Activated CD4-positive, alpha-beta T cell treated with anti-CD3 and anti-CD28 coated beads for 24 hours (primary cell): ENCODE data around the gene SOCS3.

Experiments
- DNase-seq, 2 donors: peaks; one replicate each; pipeline ENCODE4 v3.0.0-alpha.2; 2020; ENCODE audit warnings: low read depth in 2 of 2

SOCS3 gene

GRCh38 chr17:78390241-78391050 is 30.6 kb upstream of the SOCS3 start:
- DNase-seq, result no peak

DNA sequence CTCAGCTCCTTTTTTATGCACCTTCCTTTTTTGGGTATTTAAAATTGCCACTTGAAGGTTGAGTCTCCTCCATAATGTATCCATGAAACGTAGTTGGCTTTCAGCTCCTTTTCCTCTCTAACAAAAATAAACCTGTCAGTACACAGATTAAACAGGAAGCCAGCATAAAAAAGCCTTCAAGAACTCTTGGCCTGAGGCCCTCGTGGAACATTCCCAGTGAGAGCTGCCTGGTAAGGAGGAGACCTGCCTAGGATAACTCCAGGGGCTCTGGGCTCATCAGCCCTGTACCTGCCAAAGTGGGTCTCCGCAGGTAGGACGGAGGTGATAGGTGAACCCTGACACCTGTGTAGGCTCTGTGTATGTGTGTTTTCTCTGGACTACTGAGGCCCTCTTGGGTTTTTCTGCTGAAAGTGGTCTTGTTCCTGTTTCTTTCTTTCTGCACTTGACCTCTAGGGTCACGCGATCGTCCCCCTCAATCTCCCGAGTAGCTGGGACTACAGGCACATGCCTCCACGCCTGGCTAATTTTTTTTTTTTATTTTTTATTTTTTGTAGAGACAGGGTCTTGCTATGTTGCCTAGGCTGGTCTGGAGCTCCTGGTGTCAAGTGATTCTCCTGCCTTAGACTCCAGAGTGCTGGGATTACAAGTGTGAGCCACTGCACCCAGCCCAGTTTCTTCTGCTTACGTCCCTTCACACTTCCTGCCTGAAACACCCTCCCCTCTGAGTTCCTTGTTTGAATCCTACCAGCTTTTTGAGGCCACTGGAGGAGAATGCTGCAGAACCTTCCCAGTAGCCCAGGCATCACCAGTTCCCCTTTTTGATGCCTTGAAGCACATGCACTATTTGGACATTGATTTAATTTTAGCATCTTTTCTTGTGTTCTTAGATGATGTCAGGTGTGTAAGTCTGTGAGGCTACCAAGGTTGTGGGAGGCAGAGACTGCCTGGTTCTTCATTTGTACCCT is 28.4 kb upstream of the SOCS3 start:
- DNase-seq, result no peak

DNA sequence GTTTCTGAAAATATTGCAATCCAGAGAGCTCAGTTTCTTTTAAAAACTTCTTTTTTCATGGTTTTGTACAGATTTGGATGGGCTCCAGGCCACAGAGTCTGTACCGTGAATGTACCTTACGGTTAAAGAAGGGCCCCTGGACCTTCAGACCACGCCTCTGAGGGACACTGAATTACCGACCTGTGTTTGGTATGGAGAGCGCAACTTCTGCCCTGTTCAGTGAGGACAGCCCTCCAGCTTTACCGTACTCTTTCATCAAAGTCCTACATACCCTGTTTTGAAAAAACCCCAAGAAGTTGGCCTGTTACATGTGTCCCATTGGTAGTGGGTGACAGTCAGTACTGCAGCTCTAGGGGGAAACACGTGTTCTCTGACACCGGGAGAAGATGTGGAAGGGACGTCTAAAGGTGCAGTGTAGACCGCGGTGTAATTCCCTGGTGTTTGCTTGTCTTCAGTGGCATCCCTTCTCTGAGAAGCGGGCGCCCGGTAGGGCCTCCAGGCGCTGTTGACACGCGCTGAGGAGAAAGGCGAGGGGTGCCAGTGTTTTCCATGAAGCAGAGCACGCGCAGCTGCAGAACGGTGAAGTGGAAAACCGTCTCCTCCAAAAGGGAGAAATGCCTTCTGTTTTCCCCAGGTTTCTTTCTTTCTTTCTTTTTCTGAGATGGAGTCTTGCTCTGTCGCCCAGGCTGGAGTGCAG is 24.8 kb upstream of the SOCS3 start:
- DNase-seq, result no peak

DNA sequence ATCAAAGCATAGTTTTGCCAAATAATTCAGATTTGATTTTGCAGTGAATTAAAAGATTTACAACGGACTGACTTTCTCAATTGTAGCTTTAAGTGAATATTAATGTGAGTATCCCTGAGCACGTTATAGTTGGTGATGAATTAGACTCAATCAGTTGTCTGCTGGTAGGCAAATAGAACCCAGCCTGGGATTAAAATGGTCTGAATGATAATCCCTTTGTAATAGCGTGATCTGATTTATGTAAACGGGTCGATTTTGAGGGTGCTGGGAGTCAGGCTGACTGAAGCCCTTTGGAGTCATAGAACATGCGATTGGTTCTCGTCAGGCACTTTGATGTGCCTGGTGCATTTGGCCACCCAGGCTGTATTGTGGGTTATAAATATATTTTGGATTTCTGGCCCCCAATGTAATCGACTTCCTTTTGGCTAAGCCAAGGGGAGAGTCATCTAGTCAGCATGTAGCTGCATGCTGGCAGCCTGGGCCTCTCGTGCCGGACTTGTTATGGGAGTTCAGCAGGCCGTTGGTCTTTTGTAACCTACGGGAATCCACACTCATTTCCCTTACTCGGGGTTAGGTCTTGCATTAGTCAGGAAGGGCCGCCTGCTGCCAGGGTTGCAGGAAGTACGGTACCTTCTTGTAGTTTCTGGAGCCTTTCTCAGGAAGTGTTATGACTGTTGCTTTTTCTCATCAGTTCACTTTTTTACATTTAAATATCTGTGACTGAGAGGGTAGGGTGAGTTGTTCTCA is 24.0 kb upstream of the SOCS3 start:
- DNase-seq, result peak; percentile 39 to 58

DNA sequence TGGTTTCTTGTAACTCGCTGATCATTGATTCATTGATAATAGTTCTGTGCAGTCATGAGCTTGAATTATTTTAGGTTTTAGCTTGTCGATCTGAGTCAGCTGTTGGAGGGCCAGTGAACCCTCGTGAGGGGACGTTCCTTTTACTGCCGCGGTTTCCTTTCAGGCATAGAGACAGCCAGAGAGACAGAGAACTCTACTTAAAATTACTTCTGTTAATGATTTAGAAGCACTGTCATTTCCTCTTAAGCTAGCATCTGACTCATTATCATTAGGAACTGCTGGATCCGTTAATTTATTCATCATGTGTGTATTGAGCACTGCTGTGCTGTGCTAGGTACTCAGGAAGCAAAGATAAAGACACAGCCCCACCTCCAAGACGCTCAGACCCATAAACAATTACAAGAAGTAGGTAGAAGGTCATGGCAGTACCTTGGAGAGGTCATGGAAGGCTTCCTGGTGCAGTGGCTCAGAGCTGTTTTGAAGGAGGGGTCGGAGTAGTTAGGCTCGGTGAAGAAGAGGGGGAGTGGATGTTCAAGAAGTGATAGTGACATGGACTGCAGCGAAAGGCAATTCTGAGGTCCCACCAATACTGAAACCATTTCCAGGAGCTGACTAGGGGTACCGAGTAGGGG is 21.8 kb upstream of the SOCS3 start:
- no peak for DNase-seq

DNA sequence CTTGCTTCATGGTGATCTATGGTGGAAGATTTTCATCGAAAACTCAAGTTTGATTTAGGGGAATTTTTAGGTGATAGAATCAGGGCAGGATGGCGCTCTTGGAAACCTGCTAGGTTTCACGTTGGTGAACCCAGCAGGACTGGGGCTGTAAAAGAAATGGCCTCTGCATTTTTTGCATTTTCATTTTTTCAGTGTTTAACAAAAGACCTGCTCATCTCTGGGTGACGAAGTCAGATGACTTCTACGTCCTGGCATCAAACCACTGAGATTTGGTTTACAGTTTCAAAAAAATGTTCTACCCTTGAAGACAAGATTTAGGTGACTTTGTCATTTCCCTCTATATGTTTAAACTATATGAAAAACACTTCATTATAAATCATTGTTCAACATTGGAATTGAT is 20.5 kb upstream of the SOCS3 start:
- DNase-seq, result no peak

GRCh38 chr17:78379131-78379491 is 19.2 kb upstream of the SOCS3 start:
- no peak for DNase-seq

- DNase-seq, result peak; percentile 62 to 75
Measured at GRCh38 chr17:78378225-78379130, 18.6 kb upstream of the SOCS3 start, which contains the start of gene PGS1. Gene PGS1 (plus strand): TSS chr17:78378649. CDS start chr17:78378666, 17 bp downstream.

DNA sequence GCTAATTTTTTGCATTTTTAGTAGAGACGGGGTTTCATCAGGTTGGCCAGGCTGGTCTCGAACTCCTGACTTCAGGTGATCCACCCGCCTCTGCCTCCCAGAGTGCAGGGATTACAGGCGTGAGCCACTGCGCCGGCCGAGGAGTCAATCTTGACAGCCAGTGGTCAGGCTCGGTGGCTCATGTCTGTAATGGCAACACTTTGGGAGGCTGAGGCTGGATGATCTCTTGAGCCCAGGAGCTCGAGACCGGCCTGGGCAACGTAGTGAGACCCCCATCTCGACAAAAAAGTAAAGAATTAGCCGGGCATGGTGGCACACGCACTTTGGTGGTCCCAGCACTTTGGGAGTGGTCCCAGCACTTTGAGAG is 18.0 kb upstream of the SOCS3 start:
- no peak for DNase-seq

DNA sequence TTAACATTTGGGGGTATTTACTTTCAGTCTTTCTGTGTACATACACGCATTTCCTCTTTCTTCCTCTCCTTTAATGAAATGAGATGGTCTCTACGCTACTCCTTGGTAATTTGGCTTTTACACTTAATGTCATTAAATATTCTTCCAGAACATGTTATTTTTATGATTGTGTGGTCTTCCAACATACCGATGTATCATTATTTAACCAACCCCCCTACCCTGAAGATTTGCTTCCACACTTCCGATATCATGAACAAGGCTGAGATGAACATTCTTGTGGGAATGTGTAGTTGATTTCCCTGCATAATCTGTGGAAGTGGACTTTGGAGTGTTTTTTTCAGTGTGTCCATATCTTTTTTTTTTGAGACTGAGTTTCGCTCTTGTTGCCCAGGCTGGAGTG is 16.3 kb upstream of the SOCS3 start:
- DNase-seq, result no peak

DNA sequence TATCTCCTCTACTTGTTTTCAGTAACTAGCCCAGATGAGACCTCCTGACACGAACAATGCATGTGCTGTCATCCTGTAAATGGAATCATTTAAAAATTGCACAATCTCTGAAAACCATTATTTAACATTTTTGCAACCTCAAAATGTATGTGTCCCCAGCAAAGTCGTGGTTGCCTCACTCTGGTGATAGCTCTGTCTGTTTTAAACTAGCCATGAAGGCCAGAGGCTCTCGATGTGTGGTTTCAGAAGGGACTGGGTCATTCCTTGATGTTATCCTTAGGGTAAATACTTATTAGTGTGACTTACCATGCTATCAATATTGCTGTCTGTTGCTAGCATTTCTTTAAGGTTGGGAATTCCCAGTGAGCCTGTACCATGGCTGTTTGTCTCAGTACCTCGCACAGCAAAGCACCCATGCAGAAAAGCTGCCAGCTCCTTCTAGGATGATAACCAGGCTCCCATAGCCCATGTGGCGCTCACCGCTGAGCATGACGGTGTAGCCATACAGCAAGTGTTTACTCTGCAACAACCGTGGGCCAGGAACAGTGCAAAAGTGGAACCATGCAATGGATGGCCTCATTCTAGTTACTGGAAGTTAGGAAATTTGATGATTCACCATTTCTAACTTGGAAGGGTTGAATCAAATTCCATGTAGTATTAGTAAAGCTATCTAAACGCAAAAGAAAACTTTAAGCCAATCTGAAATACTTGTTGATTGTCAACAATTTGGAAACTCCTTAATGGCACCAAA is 15.7 kb upstream of the SOCS3 start:
- DNase-seq, result no peak

DNA sequence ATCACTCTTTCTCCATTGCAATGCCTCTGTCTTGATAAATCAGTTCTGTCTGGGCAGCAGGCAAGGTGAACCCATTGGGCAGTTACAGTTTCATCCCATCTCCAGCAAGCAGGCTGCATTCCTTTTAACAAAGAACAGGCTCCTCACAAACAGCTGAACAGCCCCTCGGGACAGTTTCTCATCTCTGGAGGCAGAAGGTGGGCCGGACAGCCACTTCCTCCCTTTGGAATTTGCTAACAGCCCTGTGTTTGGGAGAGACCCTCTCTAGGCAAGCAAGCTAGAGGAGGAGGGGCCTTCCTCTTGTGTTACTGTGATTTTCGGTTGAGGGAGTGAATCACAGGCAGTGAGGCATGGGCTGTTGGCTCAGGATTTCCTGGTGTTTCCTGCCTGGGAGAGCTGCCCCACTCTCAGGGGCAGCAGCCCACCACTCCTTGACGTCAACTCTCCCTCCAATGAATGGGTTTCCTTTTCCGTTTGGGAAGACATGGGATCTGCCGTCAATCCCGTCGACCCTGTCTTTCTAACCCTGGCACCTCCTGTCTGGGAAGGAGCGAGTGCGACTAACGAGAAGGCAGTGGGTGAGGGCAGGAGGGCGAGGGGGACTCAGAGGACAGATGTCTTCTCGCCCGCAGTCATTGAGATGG is 14.9 kb upstream of the SOCS3 start:
- no peak for DNase-seq

GRCh38 chr17:78374189-78374588 is 14.3 kb upstream of the SOCS3 start:
- DNase-seq, result no peak

- no peak for DNase-seq
Measured at GRCh38 chr17:78372841-78373240, 13.0 kb upstream of the SOCS3 start.

DNA sequence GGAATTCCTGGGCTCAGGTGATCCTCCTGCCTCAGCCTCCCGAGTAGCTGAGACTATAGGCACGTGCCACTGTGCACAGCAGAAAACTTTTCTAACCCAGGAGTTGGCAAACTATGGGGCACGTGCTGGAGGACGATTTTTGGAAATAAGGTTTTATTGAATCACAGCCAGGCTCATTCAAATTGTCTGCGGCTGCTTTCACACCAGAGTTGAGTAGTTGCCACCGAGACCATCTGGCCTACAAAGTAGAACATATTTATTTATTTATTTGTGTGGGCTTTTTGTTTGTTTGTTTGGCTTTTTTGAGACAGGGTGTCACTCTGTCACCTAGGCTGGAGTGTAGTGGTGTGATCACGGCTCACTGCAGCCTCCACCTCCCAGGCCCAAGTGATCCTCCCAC is 11.2 kb upstream of the SOCS3 start:
- DNase-seq, result no peak

DNA sequence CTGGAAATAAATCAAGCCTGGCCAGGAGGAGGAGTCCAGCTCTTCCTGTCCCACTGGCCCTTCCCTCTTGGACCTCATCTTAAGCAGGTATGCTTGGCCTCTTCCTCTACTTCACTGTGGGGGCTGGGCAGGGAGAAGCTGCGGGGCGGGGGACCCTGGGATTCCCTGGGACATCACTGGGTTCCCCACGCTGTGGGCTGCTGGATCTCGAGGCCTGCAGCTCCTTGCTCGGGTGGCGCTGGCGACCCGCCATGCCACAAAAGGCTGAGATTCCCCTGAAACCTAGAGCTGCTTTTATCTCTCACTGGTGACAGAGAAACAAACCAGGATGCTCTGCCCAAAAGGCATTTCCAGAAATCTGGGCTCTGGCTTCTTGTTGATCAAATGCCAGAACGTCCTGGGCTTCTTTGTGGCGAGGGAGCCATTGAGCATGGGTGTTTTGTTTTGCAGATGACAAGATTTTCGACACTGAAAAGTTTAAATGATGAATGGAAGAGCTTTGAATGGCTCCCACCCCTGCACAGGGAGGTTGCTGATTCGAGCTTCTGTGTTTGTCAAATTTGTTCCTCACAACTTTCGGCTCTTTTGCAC is 10.0 kb upstream of the SOCS3 start:
- no peak for DNase-seq

DNA sequence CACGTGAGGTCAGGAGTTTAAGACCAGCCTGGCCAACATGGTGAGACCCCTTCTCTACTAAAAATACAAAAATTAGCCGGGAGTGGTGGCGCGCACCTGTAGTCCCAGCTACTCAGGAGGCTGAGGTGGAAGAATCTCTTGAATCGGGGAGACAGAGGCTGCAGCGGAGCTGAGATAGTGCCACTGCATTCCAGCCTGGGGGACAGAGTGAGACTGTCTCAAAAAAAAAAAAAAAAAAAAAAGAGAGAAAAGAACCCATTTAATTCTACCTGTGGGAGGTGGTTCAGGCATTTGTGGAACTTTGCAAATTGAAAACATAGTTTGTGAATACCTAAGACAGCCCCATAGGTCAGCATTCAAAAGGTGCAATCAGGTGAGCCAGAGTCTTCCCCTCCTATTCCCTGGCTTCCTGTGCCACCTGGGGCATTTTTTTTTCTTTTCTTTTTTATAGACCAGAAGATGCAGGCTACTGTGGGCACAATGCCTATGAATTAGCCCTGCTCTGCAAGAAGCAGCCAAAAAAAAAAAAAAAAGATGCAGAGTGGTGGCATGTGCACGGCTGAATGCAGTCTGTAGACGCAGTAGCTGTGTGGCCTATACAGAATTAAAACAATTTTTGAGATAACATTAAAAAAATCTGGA is 9.1 kb upstream of the SOCS3 start:
- no peak for DNase-seq

- DNase-seq, result no peak
Measured at GRCh38 chr17:78368348-78368747, 8.5 kb upstream of the SOCS3 start.
